ENCODE results near the gene PIGR.

- TF ChIP-seq YY1 (IDR thresholded peaks at IDR 0.05; ENCODE audit: insufficient read depth, insufficient read length) (no peak), SUZ12 (IDR thresholded peaks at IDR 0.05; ENCODE audit: extremely low read depth, insufficient read depth, insufficient read length) (no peak), ZNF274 (IDR thresholded peaks at IDR 0.05; ENCODE audit: low read depth, low read length) (no peak)
Observed at GRCh38 chr1:206911064-206911663, 35.1 kb downstream of the PIGR start.

Measured in NT2/D1 (cell line).